Measurements from ENCODE around the gene PHKA2.
"Not testable (repeated sequence)": the region's sequence is repeated elsewhere in the genome, so short reads cannot be mapped to it uniquely, and the experiment has no call there.

The PHKA2 gene

GRCh38 chrX:18983666-18984380 lies at the start of gene PHKA2:
Gene PHKA2 (minus strand): TSS chrX:18984114. CDS start chrX:18983932, 182 bp downstream.
- FAIRE-seq, result peak; percentile 97

GRCh38 chrX:19030805-19031204 lies 46.9 kb upstream of the PHKA2 start:
- no peak for DNase-seq (ENCODE audit: insufficient read length, low spot score)
- FAIRE-seq, result no peak

More at GRCh38 chrX:18983666-18984380, at the start of gene PHKA2:
- no peak for DNase-seq (ENCODE audit: insufficient read length, low spot score)

- DNase-seq (ENCODE audit: insufficient read length, low spot score), result no peak
- no peak for FAIRE-seq
Measured at GRCh38 chrX:19028560-19028959, 44.6 kb upstream of the PHKA2 start.

GRCh38 chrX:19024366-19024765 lies 40.5 kb upstream of the PHKA2 start:
- no peak for DNase-seq (ENCODE audit: insufficient read length, low spot score)
- no peak for FAIRE-seq

GRCh38 chrX:19019996-19020395 lies 36.1 kb upstream of the PHKA2 start:
- DNase-seq (ENCODE audit: insufficient read length, low spot score), result no peak
- FAIRE-seq, result no peak

- DNase-seq (ENCODE audit: insufficient read length, low spot score), result no peak
Measured at GRCh38 chrX:19017271-19017670, 33.4 kb upstream of the PHKA2 start.

GRCh38 chrX:19016614-19017013 lies 32.7 kb upstream of the PHKA2 start:
- DNase-seq (ENCODE audit: insufficient read length, low spot score); FAIRE-seq: not testable (repeated sequence)

More at GRCh38 chrX:19017271-19017670, 33.4 kb upstream of the PHKA2 start:
- no peak for FAIRE-seq

GRCh38 chrX:19007868-19008267 lies 24.0 kb upstream of the PHKA2 start:
- DNase-seq (ENCODE audit: insufficient read length, low spot score), result no peak
- FAIRE-seq, result no peak

- DNase-seq (ENCODE audit: insufficient read length, low spot score), result no peak
- FAIRE-seq, result no peak
Measured at GRCh38 chrX:19007011-19007410, 23.1 kb upstream of the PHKA2 start.

GRCh38 chrX:19005909-19006308 lies 22.0 kb upstream of the PHKA2 start:
- DNase-seq (ENCODE audit: insufficient read length, low spot score), result no peak
- FAIRE-seq, result no peak

- FAIRE-seq, result no peak
- no peak for DNase-seq (ENCODE audit: insufficient read length, low spot score)
Measured at GRCh38 chrX:19003756-19004155, 19.8 kb upstream of the PHKA2 start.

- DNase-seq (ENCODE audit: insufficient read length, low spot score) (no peak), FAIRE-seq (no peak)
Measured at GRCh38 chrX:18998653-18999052, 14.7 kb upstream of the PHKA2 start.

- DNase-seq (ENCODE audit: insufficient read length, low spot score), result no peak
- no peak for FAIRE-seq
Measured at GRCh38 chrX:18997916-18998315, 14.0 kb upstream of the PHKA2 start.

- no peak for DNase-seq (ENCODE audit: insufficient read length, low spot score)
- no peak for FAIRE-seq
Measured at GRCh38 chrX:18996536-18996935, 12.6 kb upstream of the PHKA2 start.

- FAIRE-seq, result no peak
- no peak for DNase-seq (ENCODE audit: insufficient read length, low spot score)
Measured at GRCh38 chrX:18995221-18995620, 11.3 kb upstream of the PHKA2 start.

GRCh38 chrX:18994713-18995112 lies 10.8 kb upstream of the PHKA2 start:
- no peak for DNase-seq (ENCODE audit: insufficient read length, low spot score)
- FAIRE-seq, result no peak

GRCh38 chrX:18992829-18993228 lies 8.9 kb upstream of the PHKA2 start:
- DNase-seq (ENCODE audit: insufficient read length, low spot score) (no peak), FAIRE-seq (no peak)

- DNase-seq (ENCODE audit: insufficient read length, low spot score) (no peak), FAIRE-seq (no peak)
Measured at GRCh38 chrX:18985186-18985435, 1.2 kb upstream of the PHKA2 start.

- DNase-seq (ENCODE audit: insufficient read length, low spot score) (peak; percentile 50), FAIRE-seq (peak; percentile 96)
Measured at GRCh38 chrX:18984381-18985185, 669 bp upstream of the PHKA2 start.

- no peak for FAIRE-seq
Measured at GRCh38 chrX:18981124-18981807, 2.6 kb downstream of the PHKA2 start.

GRCh38 chrX:18980262-18980661 lies 3.7 kb downstream of the PHKA2 start:
- peak; percentile 60 for FAIRE-seq
- not testable (repeated sequence) for DNase-seq (ENCODE audit: insufficient read length, low spot score)

More at GRCh38 chrX:18981124-18981807, 2.6 kb downstream of the PHKA2 start:
- no peak for DNase-seq (ENCODE audit: insufficient read length, low spot score)

GRCh38 chrX:18974993-18975392 lies 8.9 kb downstream of the PHKA2 start:
- FAIRE-seq (no peak), DNase-seq (ENCODE audit: insufficient read length, low spot score) (no peak)

Measured in GM19239 (cell line).